GM23338 (cell line): ENCODE measurements around the gene UNC80. TPM values are rescaled to one million over a fixed set of nuclear protein-coding genes. Genes with fewer than 3 reads are reported as not detected.

Source experiments
- ATAC-seq: fragments of 200-7000 bp; cut with Tn5 transposase; 3 replicates; pipeline ENCODE4 v1.9.1; 2020
- DNase-seq: peaks from one replicate; pipeline ENCODE4 v3.0.0-alpha.2; 2015; ENCODE audit warnings: low spot score
- H2AFZ ChIP-seq: fragments of 200-600 bp; sonication (generic); 2 replicates; pipeline ENCODE4 v1.8.0; 2016; ENCODE audit warnings: antibody characterized with exemption, mild to moderate bottlenecking, moderate library complexity
- H3F3A ChIP-seq: fragments of 200-600 bp; sonication (generic); replicated peaks from 2 replicates; pipeline ENCODE4 v1.8.0; 2017; ENCODE audit warnings: antibody characterized with exemption, mixed run types, low read depth
- H3K27ac ChIP-seq: fragments of 200-600 bp; sonication (generic); 2 replicates; pipeline ENCODE4 v1.6.1; 2016; ENCODE audit warnings: low read depth
- H3K27me3 ChIP-seq: fragments of 200-600 bp; sonication (generic); 2 replicates; pipeline ENCODE4 v1.8.0; 2016; ENCODE audit warnings: mild to moderate bottlenecking, mixed run types, moderate library complexity; ENCODE audit not compliant: insufficient read depth
- H3K36me3 ChIP-seq: fragments of 200-600 bp; sonication (generic); 2 replicates; pipeline ENCODE4 v1.8.0; 2016; ENCODE audit warnings: mild to moderate bottlenecking; ENCODE audit not compliant: insufficient read depth
- H3K4me1 ChIP-seq: fragments of 200-600 bp; sonication (generic); 2 replicates; pipeline ENCODE4 v1.8.0; 2016; ENCODE audit warnings: mild to moderate bottlenecking, moderate library complexity; ENCODE audit not compliant: insufficient read depth
- H3K4me2 ChIP-seq: fragments of 200-600 bp; sonication (generic); 2 replicates; pipeline ENCODE4 v1.7.1; 2017; ENCODE audit warnings: mixed run types
- H3K4me3 ChIP-seq: fragments of 200-600 bp; sonication (generic); 2 replicates; pipeline ENCODE4 v1.6.1; 2016; ENCODE audit warnings: mixed run types
- H3K79me2 ChIP-seq: fragments of 200-600 bp; sonication (generic); replicated peaks from 2 replicates; pipeline ENCODE4 v1.8.0; 2017; ENCODE audit warnings: mild to moderate bottlenecking; ENCODE audit not compliant: insufficient read depth
- H3K9me2 ChIP-seq: fragments of 200-600 bp; sonication (generic); 2 replicates; pipeline ENCODE4 v1.8.0; 2017; ENCODE audit not compliant: insufficient read depth
- H4K20me1 ChIP-seq: fragments of 200-600 bp; sonication (generic); replicated peaks from 2 replicates; pipeline ENCODE4 v1.8.0; 2017; ENCODE audit warnings: mild to moderate bottlenecking; ENCODE audit not compliant: insufficient read depth
- H3K27ac Mint-ChIP-seq: 2 replicates; pipeline ENCODE4 v1.8.0; 2020; ENCODE audit warnings: inconsistent platforms, mild to moderate bottlenecking, moderate library complexity, mixed read lengths
- H3K27me3 Mint-ChIP-seq: 3 replicates; pipeline ENCODE4 v1.8.0; 2022; ENCODE audit warnings: low read depth, mild to moderate bottlenecking, moderate library complexity, mixed read lengths, inconsistent platforms; ENCODE audit not compliant: insufficient read depth, poor library complexity
- H3K36me3 Mint-ChIP-seq: 3 replicates; pipeline ENCODE4 v1.8.0; 2021; ENCODE audit warnings: low read depth, mild to moderate bottlenecking, inconsistent platforms, moderate library complexity, mixed read lengths
- H3K4me1 Mint-ChIP-seq: 3 replicates; pipeline ENCODE4 v1.8.0; 2020; ENCODE audit warnings: mild to moderate bottlenecking, inconsistent platforms, mixed read lengths
- H3K4me3 Mint-ChIP-seq: 3 replicates; pipeline ENCODE4 v1.8.0; 2021; ENCODE audit warnings: moderate library complexity, mild to moderate bottlenecking, inconsistent platforms, mixed read lengths
- H3K9me3 Mint-ChIP-seq: 3 replicates; pipeline ENCODE4 v1.8.0; 2020; ENCODE audit warnings: moderate library complexity, mild to moderate bottlenecking, inconsistent platforms, mixed read lengths
- CREB1 ChIP-seq: fragments of 250-450 bp; sonication (Bioruptor Pico); IDR thresholded peaks from 2 replicates; pipeline ENCODE4 v1.5.0; 2020; ENCODE audit warnings: low read depth, mild to moderate bottlenecking, moderate library complexity
- CTCF ChIP-seq, 2 experiments: fragments of 200-600 bp in 1 of 2; sonication (generic) in 1 of 2; conservative IDR thresholded peaks; 2 replicates each; pipeline versions ENCODE4 v1.5.1 to v1.6.1; 2016 to 2017; ENCODE audit warnings: antibody characterized with exemption in 2 of 2, low read depth in 2 of 2, mild to moderate bottlenecking in 2 of 2, moderate library complexity in 1 of 2
- EZH2 ChIP-seq: fragments of 200-600 bp; sonication (generic); IDR thresholded peaks from one replicate; pipeline ENCODE4 v1.8.0; 2017; ENCODE audit warnings: antibody characterized with exemption, mild to moderate bottlenecking, low read depth; ENCODE audit not compliant: unreplicated experiment
- EZH2phosphoT487 ChIP-seq: fragments of 200-600 bp; sonication (generic); IDR thresholded peaks from one replicate; pipeline ENCODE4 v1.8.1; 2018; ENCODE audit warnings: antibody characterized with exemption; ENCODE audit not compliant: unreplicated experiment
- JUNB ChIP-seq: IDR thresholded peaks from one replicate; pipeline ENCODE4 v1.6.1; 2016; ENCODE audit warnings: antibody characterized with exemption; ENCODE audit not compliant: unreplicated experiment
- NANOG ChIP-seq: IDR thresholded peaks from 2 replicates; pipeline ENCODE4 v1.6.1; 2016; ENCODE audit warnings: antibody characterized with exemption, borderline replicate concordance
- POLR2AphosphoS5 ChIP-seq: IDR thresholded peaks from 2 replicates; pipeline ENCODE4 v1.6.1; 2016; ENCODE audit warnings: antibody characterized with exemption, low read depth
- STAT1 ChIP-seq: IDR thresholded peaks from one replicate; pipeline ENCODE4 v1.6.1; 2016; ENCODE audit warnings: antibody characterized with exemption; ENCODE audit not compliant: unreplicated experiment
- ZNF114 ChIP-seq: fragments of 250-450 bp; sonication (Bioruptor Pico); IDR thresholded peaks from 2 replicates; pipeline ENCODE4 v1.5.0; 2020; ENCODE audit warnings: mild to moderate bottlenecking, moderate library complexity
- ZNF331 ChIP-seq: fragments of 250-450 bp; sonication (Bioruptor Pico); IDR thresholded peaks from 2 replicates; pipeline ENCODE4 v1.5.0; 2020; ENCODE audit warnings: low read depth, mild to moderate bottlenecking, moderate library complexity
- ZNF462 ChIP-seq: fragments of 250-450 bp; sonication (Bioruptor Pico); IDR thresholded peaks from 2 replicates; pipeline ENCODE4 v1.5.0; 2020; ENCODE audit warnings: mild to moderate bottlenecking, moderate library complexity
- polyA plus RNA-seq: library from polyadenylated mRNA; unstranded; fragments of >200 nt; fragmentation: Nextera tagmentation; extraction: Ambion mirVana; gene quantifications from 2 replicates; pipeline ENCODE4 v1.2.1, GENCODE V29; 2016
- total RNA-seq: library from RNA; depleted of rRNA; stranded (reverse); fragments of >200 nt; shearing (Covaris generic); gene quantifications from 2 replicates; pipeline ENCODE4 v1.2.3, GENCODE V29; 2014
- TF ChIP-seq, protein P1 (sequence below): IDR thresholded peaks from 2 replicates; pipeline ENCODE4 v1.6.1; 2016; ENCODE audit warnings: antibody characterized with exemption
- TF ChIP-seq, protein P2 (sequence below): IDR thresholded peaks from one replicate; pipeline ENCODE4 v1.6.1; 2018; ENCODE audit warnings: antibody characterized with exemption; ENCODE audit not compliant: unreplicated experiment

UNC80 gene
- total and polyA plus RNA-seq, 2 experiments from 2014 or later, result 0.11 to 1.5 TPM

DNA sequence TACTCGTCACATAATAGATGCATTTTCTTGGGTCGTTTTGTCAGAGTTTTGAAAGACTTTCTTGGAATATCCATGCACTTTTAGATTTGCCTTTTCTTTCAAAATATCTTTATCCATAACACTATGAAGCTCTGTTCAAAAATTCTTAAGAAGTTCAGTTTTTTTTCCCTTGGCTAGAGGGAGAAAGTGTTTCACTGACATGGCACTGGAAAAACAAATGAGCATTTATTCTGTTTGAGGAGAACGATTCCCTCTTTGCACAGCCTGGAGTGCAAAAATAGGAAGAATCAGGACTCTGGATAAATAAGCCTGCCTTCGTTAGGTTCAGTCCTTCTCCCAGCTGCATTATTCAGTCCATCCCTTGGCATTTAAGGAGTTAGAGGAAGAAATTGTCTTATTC, 139.9 kb downstream of the UNC80 start:
- Histone ChIP-seq H3K4me2 (no peak overlapping the region), H4K20me1 (no peaks in the 10 kb centered on the region), H3K27ac (no peak overlapping the region), H3K79me2 (no peaks in the 10 kb centered on the region), H3K4me1 (no peaks in the 10 kb centered on the region), H3K27me3 (no peaks in the 10 kb centered on the region), H3K9me2 (peaks cover 5% of the 10 kb centered on the region; the same call in 1 of the 2 replicates), H3F3A (no peaks in the 10 kb centered on the region), H3K4me3 (no peak overlapping the region), H3K36me3 (no peaks in the 10 kb centered on the region; the same call in 1 of the 2 replicates), H2AFZ (no peak overlapping the region)
- no peaks in the 10 kb centered on the region; the same call in 2 of the 3 replicates for H3K9me3 Mint-ChIP-seq
- DNase-seq (no peak), ATAC-seq (no peak)
- no peak overlapping the region for H3K27ac Mint-ChIP-seq
- TF ChIP-seq, protein P1, sequence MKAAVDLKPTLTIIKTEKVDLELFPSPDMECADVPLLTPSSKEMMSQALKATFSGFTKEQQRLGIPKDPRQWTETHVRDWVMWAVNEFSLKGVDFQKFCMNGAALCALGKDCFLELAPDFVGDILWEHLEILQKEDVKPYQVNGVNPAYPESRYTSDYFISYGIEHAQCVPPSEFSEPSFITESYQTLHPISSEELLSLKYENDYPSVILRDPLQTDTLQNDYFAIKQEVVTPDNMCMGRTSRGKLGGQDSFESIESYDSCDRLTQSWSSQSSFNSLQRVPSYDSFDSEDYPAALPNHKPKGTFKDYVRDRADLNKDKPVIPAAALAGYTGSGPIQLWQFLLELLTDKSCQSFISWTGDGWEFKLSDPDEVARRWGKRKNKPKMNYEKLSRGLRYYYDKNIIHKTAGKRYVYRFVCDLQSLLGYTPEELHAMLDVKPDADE, result no peak
- TF ChIP-seq JUNB (no peak), STAT1 (no peak), CTCF (conservative IDR thresholded peaks at IDR 0.05; ENCODE audit: low read depth in 2 of 2) (no peak), CREB1 (CRISPR knock-in tag) (no peak), EZH2phosphoT487 (no peak), ZNF331 (no peak), NANOG (no peak), EZH2 (no peak), ZNF114 (no peak), POLR2AphosphoS5 (no peak), ZNF462 (CRISPR knock-in tag) (no peak)
- TF ChIP-seq, protein P2, sequence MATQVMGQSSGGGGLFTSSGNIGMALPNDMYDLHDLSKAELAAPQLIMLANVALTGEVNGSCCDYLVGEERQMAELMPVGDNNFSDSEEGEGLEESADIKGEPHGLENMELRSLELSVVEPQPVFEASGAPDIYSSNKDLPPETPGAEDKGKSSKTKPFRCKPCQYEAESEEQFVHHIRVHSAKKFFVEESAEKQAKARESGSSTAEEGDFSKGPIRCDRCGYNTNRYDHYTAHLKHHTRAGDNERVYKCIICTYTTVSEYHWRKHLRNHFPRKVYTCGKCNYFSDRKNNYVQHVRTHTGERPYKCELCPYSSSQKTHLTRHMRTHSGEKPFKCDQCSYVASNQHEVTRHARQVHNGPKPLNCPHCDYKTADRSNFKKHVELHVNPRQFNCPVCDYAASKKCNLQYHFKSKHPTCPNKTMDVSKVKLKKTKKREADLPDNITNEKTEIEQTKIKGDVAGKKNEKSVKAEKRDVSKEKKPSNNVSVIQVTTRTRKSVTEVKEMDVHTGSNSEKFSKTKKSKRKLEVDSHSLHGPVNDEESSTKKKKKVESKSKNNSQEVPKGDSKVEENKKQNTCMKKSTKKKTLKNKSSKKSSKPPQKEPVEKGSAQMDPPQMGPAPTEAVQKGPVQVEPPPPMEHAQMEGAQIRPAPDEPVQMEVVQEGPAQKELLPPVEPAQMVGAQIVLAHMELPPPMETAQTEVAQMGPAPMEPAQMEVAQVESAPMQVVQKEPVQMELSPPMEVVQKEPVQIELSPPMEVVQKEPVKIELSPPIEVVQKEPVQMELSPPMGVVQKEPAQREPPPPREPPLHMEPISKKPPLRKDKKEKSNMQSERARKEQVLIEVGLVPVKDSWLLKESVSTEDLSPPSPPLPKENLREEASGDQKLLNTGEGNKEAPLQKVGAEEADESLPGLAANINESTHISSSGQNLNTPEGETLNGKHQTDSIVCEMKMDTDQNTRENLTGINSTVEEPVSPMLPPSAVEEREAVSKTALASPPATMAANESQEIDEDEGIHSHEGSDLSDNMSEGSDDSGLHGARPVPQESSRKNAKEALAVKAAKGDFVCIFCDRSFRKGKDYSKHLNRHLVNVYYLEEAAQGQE, result no peak
- no peaks in the 10 kb centered on the region for H3K4me1 Mint-ChIP-seq
- no peaks in the 10 kb centered on the region for H3K36me3 Mint-ChIP-seq
- H3K4me3 Mint-ChIP-seq, result no peak overlapping the region
- H3K27me3 Mint-ChIP-seq, result no peaks in the 10 kb centered on the region
